K562 (cell line): ENCODE results near the gene KCNF1. TPM values are rescaled to one million over a fixed set of nuclear protein-coding genes. Genes with fewer than 3 reads are reported as not detected.

ENCODE experiments used
- ATAC-seq: fragments of 200-7000 bp; cut with Tn5 transposase; 3 replicates; pipeline ENCODE4 v1.9.1; 2020; ENCODE audit warnings: moderate library complexity
- BruUV-seq: library from RNA; stranded (reverse); fragments of 400-500 nt; replicated peaks from 2 replicates; lab custom pipeline; 2021; lab: Mats Ljungman, UMichigan
- CTCF ChIA-PET: fragments of 300-600 bp; formaldehyde crosslinking; extraction: SDS; loops from one replicate; lab custom pipeline; 2021; ENCODE audit warnings: low intra/inter-chr PET ratio; lab: Yijun Ruan, JAX
- POLR2A ChIA-PET: fragments of 300-600, 350-650 bp; sonication (Branson Sonifier 250); formaldehyde crosslinking; extraction: SDS; loops from one replicate; lab custom pipeline; 2021; ENCODE audit warnings: antibody characterized with exemption, inconsistent platforms; lab: Yijun Ruan, JAX
- DNase-seq, 4 experiments: peaks; one replicate each; pipeline versions ENCODE4 v3.0.0 to v3.0.0-alpha.2; 2011 to 2018; ENCODE audit warnings: low spot score in 3 of 4, mixed read lengths in 3 of 4; ENCODE audit errors: extremely low read depth in 1 of 4
- FAIRE-seq: peaks from 2 replicates; lab custom pipeline; 2011; peaks lifted over from hg19 to GRCh38; lab: Jason Lieb, UNC
- H2AFZ ChIP-seq: 2 replicates; pipeline ENCODE4 v1.6.0; 2011; ENCODE audit warnings: low read depth, low read length, control low read depth, inconsistent platforms
- H3K27ac ChIP-seq: fragments of 200-600 bp; 3 replicates; pipeline ENCODE4 v1.8.0; 2011; ENCODE audit warnings: low read depth, mild to moderate bottlenecking, control low read depth, inconsistent platforms, low read length, moderate library complexity, mixed read lengths; ENCODE audit errors: extremely low read depth
- H3K27me3 ChIP-seq, 2 experiments: fragments of 300-600 bp in 1 of 2; 2 replicates in 1 of 2; 3 replicates in 1 of 2; pipeline versions ENCODE4 v1.6.0 to v1.8.0; 2011; ENCODE audit warnings: inconsistent platforms in 2 of 2, low read length in 2 of 2, mild to moderate bottlenecking in 1 of 2, mixed read lengths in 1 of 2, moderate library complexity in 1 of 2; ENCODE audit not compliant: control insufficient read depth in 2 of 2, insufficient read depth in 2 of 2
- H3K36me3 ChIP-seq: fragments of 300-600 bp; 3 replicates; pipeline ENCODE4 v1.8.0; 2011; ENCODE audit warnings: mild to moderate bottlenecking, low read length, inconsistent platforms; ENCODE audit not compliant: control insufficient read depth, insufficient read depth
- H3K4me1 ChIP-seq, 2 experiments: fragments of 200-600 bp in 1 of 2; replicated peaks in 1 of 2; 2 replicates in 1 of 2; 3 replicates in 1 of 2; pipeline versions ENCODE4 v1.5.1 to v1.8.0; 2011; ENCODE audit warnings: inconsistent platforms in 2 of 2, low read length in 2 of 2, mild to moderate bottlenecking in 1 of 2, mixed read lengths in 1 of 2, moderate library complexity in 1 of 2; ENCODE audit not compliant: control insufficient read depth in 2 of 2, insufficient read depth in 2 of 2
- H3K4me2 ChIP-seq: 2 replicates; pipeline ENCODE4 v1.6.1; 2011; ENCODE audit warnings: low read length, control low read depth, inconsistent platforms, mixed read lengths; ENCODE audit not compliant: insufficient read depth
- H3K4me3 ChIP-seq: fragments of 200-600 bp; sonication (generic), shearing (Covaris generic); 2 replicates; pipeline ENCODE4 v1.5.1; 2016; ENCODE audit warnings: control low read depth, inconsistent platforms
- H3K79me2 ChIP-seq: fragments of 200-600 bp; 3 replicates; pipeline ENCODE4 v1.8.0; 2011; ENCODE audit warnings: low read length, inconsistent platforms; ENCODE audit not compliant: control insufficient read depth, insufficient read depth
- H3K9ac ChIP-seq, 2 experiments: 2 replicates each; pipeline versions ENCODE4 v1.6.0 to v1.6.1; 2011; ENCODE audit warnings: low read depth in 2 of 2, low read length in 2 of 2, control low read depth in 1 of 2, inconsistent platforms in 1 of 2, mild to moderate bottlenecking in 1 of 2, mixed read lengths in 1 of 2; ENCODE audit not compliant: insufficient read depth in 1 of 2
- H3K9me1 ChIP-seq: one replicate; pipeline ENCODE4 v1.6.0; 2011; ENCODE audit warnings: inconsistent platforms, mild to moderate bottlenecking, low read length, moderate library complexity; ENCODE audit not compliant: control insufficient read depth, insufficient read depth
- H3K9me3 ChIP-seq: replicated peaks from 2 replicates; pipeline ENCODE4 v1.5.1; 2011; ENCODE audit warnings: low read depth, low read length, inconsistent platforms; ENCODE audit not compliant: control insufficient read depth, insufficient read depth
- H4K20me1 ChIP-seq: replicated peaks from 2 replicates; pipeline ENCODE4 v1.6.1; 2011; ENCODE audit warnings: low read length, inconsistent platforms, mixed read lengths; ENCODE audit not compliant: control insufficient read depth, insufficient read depth
- ARNT ChIP-seq, 2 experiments: fragments of 450-650 bp; IDR thresholded peaks; 2 replicates each; pipeline ENCODE4 v1.6.1; 2016; ENCODE audit warnings: mild to moderate bottlenecking in 1 of 2
- BRF2 ChIP-seq: IDR thresholded peaks from 3 replicates; pipeline ENCODE4 v1.6.1; 2011; ENCODE audit warnings: borderline replicate concordance, mild to moderate bottlenecking; ENCODE audit not compliant: insufficient read length, insufficient read depth
- C11orf30 ChIP-seq: fragments of 450-650 bp; IDR thresholded peaks from 2 replicates; pipeline ENCODE4 v1.6.1; 2016; ENCODE audit warnings: low read depth, mild to moderate bottlenecking
- CBFA2T2 ChIP-seq: fragments of 450-650 bp; conservative IDR thresholded peaks from 2 replicates; pipeline ENCODE4 v1.6.1; 2017; ENCODE audit warnings: mild to moderate bottlenecking
- CHCHD3 ChIP-seq: fragments of 250-450 bp; sonication (Bioruptor Pico); IDR thresholded peaks from 2 replicates; pipeline ENCODE4 v2.1.2; 2022; ENCODE audit warnings: mild to moderate bottlenecking
- CHD1 ChIP-seq: fragments of 200-600 bp; sonication (generic); IDR thresholded peaks from one replicate; pipeline ENCODE4 v1.6.1; 2012; ENCODE audit warnings: mild to moderate bottlenecking, moderate library complexity, low read length, inconsistent platforms
- DNMT1 ChIP-seq: fragments of 450-650 bp; IDR thresholded peaks from 2 replicates; pipeline ENCODE4 v1.6.1; 2016; ENCODE audit warnings: antibody characterized with exemption, mild to moderate bottlenecking
- HNRNPLL ChIP-seq: fragments of 200-400 bp; formaldehyde crosslinking; IDR thresholded peaks from 2 replicates; pipeline ENCODE4 v1.6.1; 2017; ENCODE audit warnings: low read length, low read depth, mild to moderate bottlenecking; ENCODE audit not compliant: poor library complexity, severe bottlenecking
- KAT7 ChIP-seq: sonication (generic); formaldehyde crosslinking; IDR thresholded peaks from 2 replicates; pipeline ENCODE4 v1.8.0; 2022; ENCODE audit warnings: missing genetic modification reagents, mild to moderate bottlenecking, borderline replicate concordance
- L3MBTL2 ChIP-seq: fragments of 450-650 bp; IDR thresholded peaks from 2 replicates; pipeline ENCODE4 v1.6.1; 2016; ENCODE audit warnings: mild to moderate bottlenecking, moderate library complexity
- MYC ChIP-seq, 2 experiments: fragments of 250-450 bp in 1 of 2; sonication (Bioruptor Pico) in 1 of 2; IDR thresholded peaks; 2 replicates each; pipeline versions ENCODE4 v1.5.1 to v1.6.1; 2012 to 2021; ENCODE audit warnings: low read depth in 2 of 2, borderline replicate concordance in 1 of 2, improper control_type of control experiment in 1 of 2, low read length in 1 of 2, mild to moderate bottlenecking in 1 of 2, moderate library complexity in 1 of 2
- NFE2 ChIP-seq: IDR thresholded peaks from 2 replicates; pipeline ENCODE4 v1.6.1; 2014; ENCODE audit warnings: antibody characterized with exemption, low read depth
- POLR2A ChIP-seq: fragments of 450-650 bp; conservative IDR thresholded peaks from 2 replicates; pipeline ENCODE4 v1.6.1; 2016
- RAD21 ChIP-seq, 2 experiments: fragments of 250-450 bp in 1 of 2; fragments of 450-650 bp in 1 of 2; sonication (Bioruptor Pico) in 1 of 2; formaldehyde crosslinking in 1 of 2; IDR thresholded peaks in 1 of 2; conservative IDR thresholded peaks in 1 of 2; 2 replicates each; pipeline versions ENCODE4 v1.4.0 to v1.8.0; 2020 to 2022; ENCODE audit warnings: mild to moderate bottlenecking in 2 of 2, moderate library complexity in 1 of 2
- RBM17 ChIP-seq: fragments of 200-400 bp; formaldehyde crosslinking; IDR thresholded peaks from 2 replicates; pipeline ENCODE4 v1.6.1; 2017; ENCODE audit warnings: low read depth, mild to moderate bottlenecking, low read length, borderline replicate concordance
- RBM39 ChIP-seq: fragments of 200-400 bp; formaldehyde crosslinking; optimal IDR thresholded peaks from 2 replicates; pipeline ENCODE3; 2018; ENCODE audit warnings: low read depth, low read length
- SP2 ChIP-seq: IDR thresholded peaks from 2 replicates; pipeline ENCODE4 v1.6.1; 2011; ENCODE audit warnings: mild to moderate bottlenecking, low read depth, low read length, moderate library complexity; ENCODE audit not compliant: poor library complexity, severe bottlenecking; ENCODE audit errors: extremely low read depth
- ZNF3 ChIP-seq: fragments of 250-450 bp; sonication (Bioruptor Pico); IDR thresholded peaks from 2 replicates; pipeline ENCODE4 v1.5.0; 2021; ENCODE audit warnings: mild to moderate bottlenecking, moderate library complexity
- WGBS: fragments of 100-300 bp; shearing (Covaris generic); methylation state at CpG from one replicate; pipeline ENCODE4 v1.1.6; 2016; ENCODE audit warnings: low coverage, mixed read lengths; ENCODE audit not compliant: insufficient coverage; ENCODE audit errors: missing lambda C conversion rate; 5-methylcytosine and 5-hydroxymethylcytosine counted together
- in situ Hi-C: fragments of 300-500 bp; cut with MboI; formaldehyde crosslinking; loops from 4 replicates; pipeline ENCODE4 v1.15.0; 2018; ENCODE audit warnings: inconsistent platforms, mixed read lengths
- intact Hi-C: fragments of 100-400 bp; cut with micrococcal nuclease; formaldehyde crosslinking; loops from 2 replicates; pipeline ENCODE4 v1.14.2; 2022
- polyA plus RNA-seq, 8 experiments: library from polyadenylated mRNA; depleted of rRNA in 4 of 8; stranded (reverse) in 5 of 8; unstranded in 3 of 8; fragments of >200 nt; fragmentation: Nextera tagmentation in 2 of 8; fragmentation: Illumina TruSeq in 1 of 8; extraction: Ambion mirVana in 2 of 8; extraction: Trizol in 1 of 8; gene quantifications; 2 replicates each; pipeline versions ENCODE4 v1.2.1 to v1.2.3, GENCODE V29; 2011 to 2014; ENCODE audit warnings: inconsistent platforms in 1 of 8, missing spikeins in 1 of 8
- total RNA-seq, 7 experiments: library from RNA; depleted of rRNA in 6 of 7; stranded (reverse); fragments of >200 nt in 6 of 7; fragmentation: Illumina TruSeq in 2 of 7; extraction: Trizol in 2 of 7; gene quantifications; 2 replicates each; pipeline versions ENCODE4 v1.2.1 to v1.2.3, GENCODE V29; 2011 to 2021; ENCODE audit warnings: low replicate concordance in 1 of 7
- TF ChIP-seq, protein P1 (sequence below): fragments of 200-800 bp; sonication (Bioruptor generic); IDR thresholded peaks from 2 replicates; pipeline ENCODE4 v1.6.1; 2017; ENCODE audit warnings: missing genetic modification characterization, missing compliant biosample characterization

KCNF1 gene
- total and polyA plus RNA-seq, 9 of the 15 experiments (the other 6 are each of a cell fraction or from before 2014, with no cell fraction given) = not detected

- no peak for TF ChIP-seq RAD21 (CRISPR knock-in tag; conservative IDR thresholded peaks at IDR 0.05 in 1 of 2, IDR thresholded peaks at IDR 0.05 in 1 of 2)
- TF ChIP-seq SP2 = no peak
- no peak for TF ChIP-seq NFE2
- TF ChIP-seq ZNF3 (CRISPR knock-in tag) = no peak
- TF ChIP-seq CHD1 = no peak
- no peak for TF ChIP-seq CHCHD3 (CRISPR knock-in tag)
- TF ChIP-seq L3MBTL2 = no peak
- no peak for TF ChIP-seq MYC (IDR thresholded peaks at IDR 0.05; ENCODE audit: low read depth, low read length)
- no peak for TF ChIP-seq MYC (CRISPR knock-in tag; IDR thresholded peaks at IDR 0.05; ENCODE audit: borderline replicate concordance, low read depth)
- TF ChIP-seq, protein P1, sequence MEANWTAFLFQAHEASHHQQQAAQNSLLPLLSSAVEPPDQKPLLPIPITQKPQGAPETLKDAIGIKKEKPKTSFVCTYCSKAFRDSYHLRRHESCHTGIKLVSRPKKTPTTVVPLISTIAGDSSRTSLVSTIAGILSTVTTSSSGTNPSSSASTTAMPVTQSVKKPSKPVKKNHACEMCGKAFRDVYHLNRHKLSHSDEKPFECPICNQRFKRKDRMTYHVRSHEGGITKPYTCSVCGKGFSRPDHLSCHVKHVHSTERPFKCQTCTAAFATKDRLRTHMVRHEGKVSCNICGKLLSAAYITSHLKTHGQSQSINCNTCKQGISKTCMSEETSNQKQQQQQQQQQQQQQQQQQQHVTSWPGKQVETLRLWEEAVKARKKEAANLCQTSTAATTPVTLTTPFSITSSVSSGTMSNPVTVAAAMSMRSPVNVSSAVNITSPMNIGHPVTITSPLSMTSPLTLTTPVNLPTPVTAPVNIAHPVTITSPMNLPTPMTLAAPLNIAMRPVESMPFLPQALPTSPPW = no peak
- TF ChIP-seq ARNT (IDR thresholded peaks at IDR 0.05) = no peak
- TF ChIP-seq RBM39 = no peak
- TF ChIP-seq HNRNPLL = no peak
- TF ChIP-seq KAT7 (CRISPR knock-in tag) = no peak
- TF ChIP-seq CBFA2T2 = no peak
- no peak for TF ChIP-seq POLR2A
- no peak for TF ChIP-seq RBM17
- TF ChIP-seq DNMT1 = no peak
- TF ChIP-seq BRF2 = no peak
- no peak for TF ChIP-seq C11orf30
- H3K4me3 ChIP-seq = no peak overlapping the region
- no peak for FAIRE-seq
- H4K20me1 ChIP-seq = no peaks in the 10 kb centered on the region
- intact Hi-C loops = no loop called here
- no peak for ATAC-seq
- ChIA-PET CTCF (no interaction called here), POLR2A (no interaction called here)
- H3K79me2 ChIP-seq = no peaks in the 10 kb centered on the region
- in situ Hi-C loops = no loop called here
- H3K4me2 ChIP-seq = no peak overlapping the region
- no peak for DNase-seq
- peaks cover 14 to 42% of the 10 kb centered on the region in 2 experiments for H3K27me3 ChIP-seq
- H3K36me3 ChIP-seq = no peaks in the 10 kb centered on the region
- no peak overlapping the region for H3K27ac ChIP-seq
- BruUV-seq = no TSS peak
- H3K9ac ChIP-seq = no peak overlapping the region
- H3K4me1 ChIP-seq = peaks cover 0 to 4% of the 10 kb centered on the region in 2 experiments; a peak in 3 of 5 replicates
- no peaks in the 10 kb centered on the region; the same call in 1 of the 2 replicates for H3K9me3 ChIP-seq
- 0% methylated on average over 2 of the region's 2 CpGs for WGBS
- H2AFZ ChIP-seq = no peak overlapping the region
- H3K9me1 ChIP-seq = no peaks in the 10 kb centered on the region
These were observed 34.8 kb upstream of the KCNF1 start for GRCh38 chr2:10876963-10877362.
